Measurements from ENCODE around the gene GJC3.
"Not testable (repeated sequence)": the region's sequence is repeated elsewhere in the genome, so short reads cannot be mapped to it uniquely, and the experiment has no call there.

Gene GJC3

GRCh38 chr7:99928994-99929729 is at the start of gene GJC3:
TSS of gene GJC3 (minus strand) at chr7:99929620. CDS start at chr7:99929620, 0 bp downstream.
- peak; percentile 30; the same call in 1 of the 2 replicates for TF ChIP-seq CTCF (IDR thresholded peaks at IDR 0.05; ENCODE audit: borderline replicate concordance, insufficient read depth, low read depth, low read length)
- H3K4me3 ChIP-seq (ENCODE audit: low read depth, low read length), result peak within 1 kb of the TSS; percentile 30

- TF ChIP-seq CTCF (IDR thresholded peaks at IDR 0.05; ENCODE audit: borderline replicate concordance, insufficient read depth, low read depth, low read length), result no peak
- H3K4me3 ChIP-seq (ENCODE audit: low read depth, low read length), result no peak overlapping the region
These were observed 47.2 kb upstream of the GJC3 start for GRCh38 chr7:99976626-99977025.

- no peak within 1 kb of the TSS for H3K4me3 ChIP-seq (ENCODE audit: low read depth, low read length)
- no peak for TF ChIP-seq CTCF (IDR thresholded peaks at IDR 0.05; ENCODE audit: borderline replicate concordance, insufficient read depth, low read depth, low read length)
These were observed 46.5 kb upstream of the GJC3 start, which contains the start of gene AZGP1 for GRCh38 chr7:99975782-99976521. TSS of gene AZGP1 (minus strand) at chr7:99976031. CDS start at chr7:99976020, 11 bp downstream.

- TF ChIP-seq CTCF (IDR thresholded peaks at IDR 0.05; ENCODE audit: borderline replicate concordance, insufficient read depth, low read depth, low read length), result no peak
- H3K4me3 ChIP-seq (ENCODE audit: low read depth, low read length), result no peak overlapping the region
These were observed 45.3 kb upstream of the GJC3 start for GRCh38 chr7:99974681-99975080.

GRCh38 chr7:99973817-99974216 is 44.4 kb upstream of the GJC3 start:
- not testable (repeated sequence) for H3K4me3 ChIP-seq (ENCODE audit: low read depth, low read length)

- no peak overlapping the region for H3K4me3 ChIP-seq (ENCODE audit: low read depth, low read length)
- no peak for TF ChIP-seq CTCF (IDR thresholded peaks at IDR 0.05; ENCODE audit: borderline replicate concordance, insufficient read depth, low read depth, low read length)
These were observed 41.8 kb upstream of the GJC3 start for GRCh38 chr7:99971242-99971641.

- H3K4me3 ChIP-seq (ENCODE audit: low read depth, low read length), result not testable (repeated sequence)
These were observed 40.4 kb upstream of the GJC3 start for GRCh38 chr7:99969813-99970212.

- H3K4me3 ChIP-seq (ENCODE audit: low read depth, low read length), result no peak overlapping the region
- TF ChIP-seq CTCF (IDR thresholded peaks at IDR 0.05; ENCODE audit: borderline replicate concordance, insufficient read depth, low read depth, low read length), result no peak
These were observed 39.9 kb upstream of the GJC3 start for GRCh38 chr7:99969298-99969697.
